MM.1S (cell line): ENCODE data around the gene NUMB.

Experiments
- CTCF ChIP-seq: fragments of 300-600 bp; sonication (generic); IDR thresholded peaks from 2 replicates; pipeline ENCODE4 v1.5.1; 2016; ENCODE audit warnings: antibody characterized with exemption, low read length, mixed read lengths
- EZH2phosphoT487 ChIP-seq: fragments of 300-600 bp; sonication (generic); IDR thresholded peaks from 2 replicates; pipeline ENCODE4 v1.6.1; 2018; ENCODE audit warnings: antibody characterized with exemption, low read length

DNA sequence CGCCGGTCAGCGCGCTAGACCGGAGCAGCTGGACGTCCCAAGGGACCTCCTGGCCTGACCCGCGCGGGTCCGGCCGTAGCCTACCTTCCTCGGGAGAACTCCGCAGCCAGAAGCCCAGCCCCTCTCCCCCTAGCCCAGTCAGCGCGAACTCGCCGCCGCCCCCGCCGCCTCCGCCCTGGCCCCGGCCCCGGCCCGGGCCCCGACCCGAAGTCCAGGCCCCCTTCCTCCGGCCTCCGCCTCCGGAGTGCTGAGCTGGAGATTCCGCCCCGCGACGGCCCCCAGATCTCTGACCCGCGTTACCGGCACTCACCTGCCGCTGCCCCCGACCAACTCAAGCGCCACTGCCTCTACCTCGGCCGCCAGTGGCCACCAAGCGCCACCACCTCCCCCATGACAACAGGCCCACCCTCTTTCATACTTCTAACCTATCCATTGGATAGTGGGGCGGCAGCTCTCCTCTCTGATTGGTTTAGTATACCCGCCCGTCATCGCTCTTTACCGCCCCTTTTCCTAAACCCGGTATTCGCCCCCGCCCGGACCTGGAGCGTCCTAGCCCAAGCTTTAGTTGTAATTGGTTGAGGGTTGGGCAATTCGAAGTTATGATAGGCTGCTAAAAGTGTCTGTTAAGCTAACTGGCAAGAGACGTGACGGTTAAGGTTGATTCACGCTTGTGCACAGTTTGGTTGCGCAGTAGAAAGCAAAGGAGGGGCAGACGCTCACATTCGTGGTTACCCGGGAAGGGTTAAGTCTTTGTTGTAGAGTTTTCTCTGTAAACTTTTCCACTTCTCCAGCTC lies at the start of gene NUMB:
- TF ChIP-seq CTCF, result no peak
- TF ChIP-seq EZH2phosphoT487, result no peak
